K562 (cell line): Measurements from ENCODE around the gene INTS1. TPM values are rescaled to one million over a fixed set of nuclear protein-coding genes. Genes with fewer than 3 reads are reported as not detected.

ENCODE experiments used
- ATAC-seq: fragments of 200-7000 bp; cut with Tn5 transposase; 3 replicates; pipeline ENCODE4 v1.9.1; 2020; ENCODE audit warnings: moderate library complexity
- BruUV-seq: library from RNA; stranded (reverse); fragments of 400-500 nt; replicated peaks from 2 replicates; lab custom pipeline; 2021; lab: Mats Ljungman, UMichigan
- CTCF ChIA-PET: fragments of 300-600 bp; formaldehyde crosslinking; extraction: SDS; loops from one replicate; lab custom pipeline; 2021; ENCODE audit warnings: low intra/inter-chr PET ratio; lab: Yijun Ruan, JAX
- POLR2A ChIA-PET: fragments of 300-600, 350-650 bp; sonication (Branson Sonifier 250); formaldehyde crosslinking; extraction: SDS; loops from one replicate; lab custom pipeline; 2021; ENCODE audit warnings: antibody characterized with exemption, inconsistent platforms; lab: Yijun Ruan, JAX
- DNase-seq, 4 experiments: peaks; one replicate each; pipeline versions ENCODE4 v3.0.0 to v3.0.0-alpha.2; 2011 to 2018; ENCODE audit warnings: low spot score in 3 of 4, mixed read lengths in 3 of 4; ENCODE audit errors: extremely low read depth in 1 of 4
- FAIRE-seq: peaks from 2 replicates; lab custom pipeline; 2011; peaks lifted over from hg19 to GRCh38; lab: Jason Lieb, UNC
- H2AFZ ChIP-seq: 2 replicates; pipeline ENCODE4 v1.6.0; 2011; ENCODE audit warnings: low read depth, low read length, control low read depth, inconsistent platforms
- H3K27ac ChIP-seq: fragments of 200-600 bp; 3 replicates; pipeline ENCODE4 v1.8.0; 2011; ENCODE audit warnings: low read depth, mild to moderate bottlenecking, control low read depth, inconsistent platforms, low read length, moderate library complexity, mixed read lengths; ENCODE audit errors: extremely low read depth
- H3K27me3 ChIP-seq, 2 experiments: fragments of 300-600 bp in 1 of 2; 2 replicates in 1 of 2; 3 replicates in 1 of 2; pipeline versions ENCODE4 v1.6.0 to v1.8.0; 2011; ENCODE audit warnings: inconsistent platforms in 2 of 2, low read length in 2 of 2, mild to moderate bottlenecking in 1 of 2, mixed read lengths in 1 of 2, moderate library complexity in 1 of 2; ENCODE audit not compliant: control insufficient read depth in 2 of 2, insufficient read depth in 2 of 2
- H3K36me3 ChIP-seq: fragments of 300-600 bp; 3 replicates; pipeline ENCODE4 v1.8.0; 2011; ENCODE audit warnings: mild to moderate bottlenecking, low read length, inconsistent platforms; ENCODE audit not compliant: control insufficient read depth, insufficient read depth
- H3K4me1 ChIP-seq, 2 experiments: fragments of 200-600 bp in 1 of 2; replicated peaks in 1 of 2; 2 replicates in 1 of 2; 3 replicates in 1 of 2; pipeline versions ENCODE4 v1.5.1 to v1.8.0; 2011; ENCODE audit warnings: inconsistent platforms in 2 of 2, low read length in 2 of 2, mild to moderate bottlenecking in 1 of 2, mixed read lengths in 1 of 2, moderate library complexity in 1 of 2; ENCODE audit not compliant: control insufficient read depth in 2 of 2, insufficient read depth in 2 of 2
- H3K4me2 ChIP-seq: 2 replicates; pipeline ENCODE4 v1.6.1; 2011; ENCODE audit warnings: low read length, control low read depth, inconsistent platforms, mixed read lengths; ENCODE audit not compliant: insufficient read depth
- H3K4me3 ChIP-seq: fragments of 200-600 bp; sonication (generic), shearing (Covaris generic); 2 replicates; pipeline ENCODE4 v1.5.1; 2016; ENCODE audit warnings: control low read depth, inconsistent platforms
- H3K79me2 ChIP-seq: fragments of 200-600 bp; 3 replicates; pipeline ENCODE4 v1.8.0; 2011; ENCODE audit warnings: low read length, inconsistent platforms; ENCODE audit not compliant: control insufficient read depth, insufficient read depth
- H3K9ac ChIP-seq, 2 experiments: 2 replicates each; pipeline versions ENCODE4 v1.6.0 to v1.6.1; 2011; ENCODE audit warnings: low read depth in 2 of 2, low read length in 2 of 2, control low read depth in 1 of 2, inconsistent platforms in 1 of 2, mild to moderate bottlenecking in 1 of 2, mixed read lengths in 1 of 2; ENCODE audit not compliant: insufficient read depth in 1 of 2
- H3K9me1 ChIP-seq: one replicate; pipeline ENCODE4 v1.6.0; 2011; ENCODE audit warnings: inconsistent platforms, mild to moderate bottlenecking, low read length, moderate library complexity; ENCODE audit not compliant: control insufficient read depth, insufficient read depth
- H3K9me3 ChIP-seq: replicated peaks from 2 replicates; pipeline ENCODE4 v1.5.1; 2011; ENCODE audit warnings: low read depth, low read length, inconsistent platforms; ENCODE audit not compliant: control insufficient read depth, insufficient read depth
- H4K20me1 ChIP-seq: replicated peaks from 2 replicates; pipeline ENCODE4 v1.6.1; 2011; ENCODE audit warnings: low read length, inconsistent platforms, mixed read lengths; ENCODE audit not compliant: control insufficient read depth, insufficient read depth
- CXXC5 ChIP-seq: fragments of 250-450 bp; sonication (Bioruptor Pico); IDR thresholded peaks from 2 replicates; pipeline ENCODE4 v1.8.0; 2022; ENCODE audit warnings: inconsistent platforms, mild to moderate bottlenecking, moderate library complexity
- L3MBTL2 ChIP-seq: fragments of 450-650 bp; IDR thresholded peaks from 2 replicates; pipeline ENCODE4 v1.6.1; 2016; ENCODE audit warnings: mild to moderate bottlenecking, moderate library complexity
- MXI1 ChIP-seq: IDR thresholded peaks from 2 replicates; pipeline ENCODE4 v1.6.1; 2011; ENCODE audit warnings: low read depth, mild to moderate bottlenecking, improper control_type of control experiment, low read length
- NONO ChIP-seq, 2 experiments: fragments of 200-400 bp in 1 of 2; fragments of 450-650 bp in 1 of 2; formaldehyde crosslinking in 1 of 2; IDR thresholded peaks; 2 replicates each; pipeline ENCODE4 v1.6.1; 2017; ENCODE audit warnings: low read depth in 2 of 2, mild to moderate bottlenecking in 2 of 2, moderate library complexity in 2 of 2, low read length in 1 of 2
- ZNF584 ChIP-seq: fragments of 200-800 bp; sonication (Bioruptor generic); IDR thresholded peaks from 2 replicates; pipeline ENCODE4 v1.6.1; 2016; ENCODE audit warnings: low read depth, mild to moderate bottlenecking, missing genetic modification characterization, missing compliant biosample characterization
- ZNF77 ChIP-seq: fragments of 250-450 bp; sonication (Bioruptor Pico); IDR thresholded peaks from 2 replicates; pipeline ENCODE4 v1.5.0; 2020
- WGBS: fragments of 100-300 bp; shearing (Covaris generic); methylation state at CpG from one replicate; pipeline ENCODE4 v1.1.6; 2016; ENCODE audit warnings: low coverage, mixed read lengths; ENCODE audit not compliant: insufficient coverage; ENCODE audit errors: missing lambda C conversion rate; 5-methylcytosine and 5-hydroxymethylcytosine counted together
- in situ Hi-C: fragments of 300-500 bp; cut with MboI; formaldehyde crosslinking; loops from 4 replicates; pipeline ENCODE4 v1.15.0; 2018; ENCODE audit warnings: inconsistent platforms, mixed read lengths
- intact Hi-C: fragments of 100-400 bp; cut with micrococcal nuclease; formaldehyde crosslinking; loops from 2 replicates; pipeline ENCODE4 v1.14.2; 2022
- polyA plus RNA-seq, 8 experiments: library from polyadenylated mRNA; depleted of rRNA in 4 of 8; stranded (reverse) in 5 of 8; unstranded in 3 of 8; fragments of >200 nt; fragmentation: Nextera tagmentation in 2 of 8; fragmentation: Illumina TruSeq in 1 of 8; extraction: Ambion mirVana in 2 of 8; extraction: Trizol in 1 of 8; gene quantifications; 2 replicates each; pipeline versions ENCODE4 v1.2.1 to v1.2.3, GENCODE V29; 2011 to 2014; ENCODE audit warnings: inconsistent platforms in 1 of 8, missing spikeins in 1 of 8
- total RNA-seq, 7 experiments: library from RNA; depleted of rRNA in 6 of 7; stranded (reverse); fragments of >200 nt in 6 of 7; fragmentation: Illumina TruSeq in 2 of 7; extraction: Trizol in 2 of 7; gene quantifications; 2 replicates each; pipeline versions ENCODE4 v1.2.1 to v1.2.3, GENCODE V29; 2011 to 2021; ENCODE audit warnings: low replicate concordance in 1 of 7
- TF ChIP-seq, protein P1 (sequence below), 2 experiments: IDR thresholded peaks; 2 replicates each; pipeline ENCODE4 v1.6.1; 2011; ENCODE audit warnings: borderline replicate concordance in 1 of 2, control low read depth in 1 of 2, low read depth in 1 of 2, low read length in 1 of 2, mild to moderate bottlenecking in 1 of 2, mixed read lengths in 1 of 2, moderate library complexity in 1 of 2; ENCODE audit not compliant: insufficient read depth in 1 of 2, insufficient read length in 1 of 2, poor library complexity in 1 of 2, severe bottlenecking in 1 of 2; ENCODE audit errors: extremely low read depth in 1 of 2
- TF ChIP-seq, protein P2 (sequence below): conservative IDR thresholded peaks from 2 replicates; pipeline ENCODE4 v1.6.1; 2011; ENCODE audit warnings: low read depth, mild to moderate bottlenecking, low read length; ENCODE audit not compliant: control insufficient read depth

The INTS1 gene
- total and polyA plus RNA-seq, 9 of the 15 experiments (the other 6 are each of a cell fraction or from before 2014, with no cell fraction given) = 0.34 to 119 (median 18.5) TPM

DNA sequence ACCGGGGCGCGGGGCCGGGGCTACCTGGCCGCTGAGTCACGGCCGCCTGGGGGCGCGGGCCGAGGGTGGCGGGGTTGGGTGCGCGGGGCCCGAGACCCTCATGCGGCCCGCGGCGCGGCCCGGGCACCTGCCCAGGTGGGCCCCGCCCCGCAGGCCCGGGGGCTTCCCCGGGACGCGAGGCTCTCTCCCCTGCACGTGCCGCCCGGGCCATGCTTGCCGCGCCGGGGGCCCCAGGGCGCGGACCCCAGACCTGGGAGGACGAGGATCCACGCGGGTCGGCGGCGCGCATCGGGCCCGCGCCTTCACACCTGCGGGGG lies 26.7 kb upstream of the INTS1 start:
- peaks cover 34 to 63% of the 10 kb centered on the region in 2 experiments for H3K4me1 ChIP-seq
- H3K9ac ChIP-seq = peak overlapping the region; percentile 65 to 95; a peak in 3 of 4 replicates
- ATAC-seq (no peak), DNase-seq (peak in 2 of 4 experiments; percentile 79 to 82), FAIRE-seq (no peak)
- peaks cover 12% of the 10 kb centered on the region; the same call in 1 of the 3 replicates for H3K36me3 ChIP-seq
- peak overlapping the region; percentile 59; the same call in 1 of the 3 replicates for H3K27ac ChIP-seq
- peak overlapping the region; percentile 54 for H3K4me3 ChIP-seq
- ChIA-PET CTCF (interaction anchor here (0.5 kb wide), 1 partner anchor 28 kb away, joined by 3 read pairs; no protein-coding TSS in a partner anchor), POLR2A (no interaction called here)
- H3K79me2 ChIP-seq = peaks cover 48% of the 10 kb centered on the region
- peaks cover 3% of the 10 kb centered on the region for H3K9me1 ChIP-seq
- TF ChIP-seq MXI1 (no peak), NONO (IDR thresholded peaks at IDR 0.05; ENCODE audit: low read depth in 2 of 2, low read length in 1 of 2) (no peak), L3MBTL2 (peak; percentile 78; the same call in 1 of the 2 replicates), ZNF584 (CRISPR knock-in tag) (0 out of 2 replicates have a peak, but pooled peaks have one; percentile 33), ZNF77 (no peak), CXXC5 (CRISPR knock-in tag) (0 out of 2 replicates have a peak, but pooled peaks have one; percentile 10)
- TF ChIP-seq, protein P1, sequence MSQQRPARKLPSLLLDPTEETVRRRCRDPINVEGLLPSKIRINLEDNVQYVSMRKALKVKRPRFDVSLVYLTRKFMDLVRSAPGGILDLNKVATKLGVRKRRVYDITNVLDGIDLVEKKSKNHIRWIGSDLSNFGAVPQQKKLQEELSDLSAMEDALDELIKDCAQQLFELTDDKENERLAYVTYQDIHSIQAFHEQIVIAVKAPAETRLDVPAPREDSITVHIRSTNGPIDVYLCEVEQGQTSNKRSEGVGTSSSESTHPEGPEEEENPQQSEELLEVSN (IDR thresholded peaks at IDR 0.05; ENCODE audit: borderline replicate concordance in 1 of 2, extremely low read depth in 1 of 2, insufficient read depth in 1 of 2, insufficient read length in 1 of 2, low read depth in 1 of 2, low read length in 1 of 2, poor library complexity in 1 of 2, severe bottlenecking in 1 of 2) = peak in 1 of 2 experiments; percentile 87
- TF ChIP-seq, protein P2, sequence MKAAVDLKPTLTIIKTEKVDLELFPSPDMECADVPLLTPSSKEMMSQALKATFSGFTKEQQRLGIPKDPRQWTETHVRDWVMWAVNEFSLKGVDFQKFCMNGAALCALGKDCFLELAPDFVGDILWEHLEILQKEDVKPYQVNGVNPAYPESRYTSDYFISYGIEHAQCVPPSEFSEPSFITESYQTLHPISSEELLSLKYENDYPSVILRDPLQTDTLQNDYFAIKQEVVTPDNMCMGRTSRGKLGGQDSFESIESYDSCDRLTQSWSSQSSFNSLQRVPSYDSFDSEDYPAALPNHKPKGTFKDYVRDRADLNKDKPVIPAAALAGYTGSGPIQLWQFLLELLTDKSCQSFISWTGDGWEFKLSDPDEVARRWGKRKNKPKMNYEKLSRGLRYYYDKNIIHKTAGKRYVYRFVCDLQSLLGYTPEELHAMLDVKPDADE = 0 out of 2 replicates have a peak, but pooled peaks have one; percentile 5
- no peaks in the 10 kb centered on the region for H3K9me3 ChIP-seq
- in situ Hi-C loops = no loop called here
- H3K4me2 ChIP-seq = 0 out of 2 replicates have a peak overlapping the region, but pooled peaks have one; percentile 55
- intact Hi-C loops = no loop called here
- peaks cover 31% of the 10 kb centered on the region for H4K20me1 ChIP-seq
- 0% methylated on average over 16 of the region's 45 CpGs for WGBS
- BruUV-seq = no TSS peak
- H3K27me3 ChIP-seq = peaks cover 9 to 11% of the 10 kb centered on the region in 2 experiments; a peak in 4 of 5 replicates
- no peak overlapping the region for H2AFZ ChIP-seq
